IMR-90 (cell line): ENCODE results near the gene ARHGAP10. TPM values are rescaled to one million over a fixed set of nuclear protein-coding genes. Genes with fewer than 3 reads are reported as not detected.

Experiments used
- ATAC-seq: fragments of 200-7000 bp; cut with Tn5 transposase; 2 replicates; pipeline ENCODE4 v1.9.1; 2020; ENCODE audit warnings: low read depth, mild to moderate bottlenecking, moderate library complexity
- BruUV-seq: library from RNA; stranded (reverse); fragments of 400-500 nt; replicated peaks from 2 replicates; lab custom pipeline; 2021; lab: Mats Ljungman, UMichigan
- CTCF ChIA-PET: fragments of 300-600 bp; formaldehyde crosslinking; extraction: SDS; loops from one replicate; lab custom pipeline; 2021; ENCODE audit warnings: antibody characterized with exemption; lab: Yijun Ruan, JAX
- POLR2A ChIA-PET: fragments of 300-600 bp; sonication (Branson Sonifier 250); formaldehyde crosslinking; loops from one replicate; lab custom pipeline; 2022; ENCODE audit warnings: antibody characterized with exemption; ENCODE audit not compliant: unreplicated experiment; lab: Charles Lee
- DNase-seq: peaks from one replicate; pipeline ENCODE4 v3.0.0; 2013
- H2AFZ ChIP-seq: replicated peaks from 2 replicates; pipeline ENCODE3; 2013; ENCODE audit warnings: low read length, mild to moderate bottlenecking; ENCODE audit not compliant: poor library complexity
- H2AK5ac ChIP-seq: 2 replicates; pipeline ENCODE4 v1.6.1; 2013; ENCODE audit warnings: low read depth, low read length, inconsistent platforms
- H2AK9ac ChIP-seq: replicated peaks from 2 replicates; pipeline ENCODE3; 2013; ENCODE audit warnings: mild to moderate bottlenecking, low read depth, low read length, moderate library complexity; ENCODE audit not compliant: poor library complexity
- H2BK120ac ChIP-seq: 2 replicates; pipeline ENCODE4 v1.6.1; 2013; ENCODE audit warnings: low read depth, low read length, inconsistent platforms
- H2BK15ac ChIP-seq: 3 replicates; pipeline ENCODE4 v1.6.1; 2013; ENCODE audit warnings: low read depth, low read length, inconsistent platforms
- H2BK20ac ChIP-seq: 2 replicates; pipeline ENCODE4 v1.6.1; 2013; ENCODE audit warnings: low read depth, mild to moderate bottlenecking, inconsistent platforms, low read length, moderate library complexity
- H2BK5ac ChIP-seq: 2 replicates; pipeline ENCODE4 v1.6.1; 2013; ENCODE audit warnings: mild to moderate bottlenecking, low read depth, low read length, inconsistent platforms; ENCODE audit not compliant: poor library complexity, severe bottlenecking
- H3K14ac ChIP-seq: replicated peaks from 2 replicates; pipeline ENCODE4 v1.6.1; 2013; ENCODE audit warnings: low read depth, low read length, inconsistent platforms
- H3K18ac ChIP-seq: 2 replicates; pipeline ENCODE4 v1.6.1; 2013; ENCODE audit warnings: low read depth, low read length, control low read depth
- H3K23ac ChIP-seq: 2 replicates; pipeline ENCODE4 v1.6.1; 2013; ENCODE audit warnings: low read depth, low read length, inconsistent platforms
- H3K27ac ChIP-seq: 2 replicates; pipeline ENCODE4 v1.5.1; 2013; ENCODE audit warnings: mild to moderate bottlenecking, control low read depth, low read length; ENCODE audit not compliant: insufficient read depth
- H3K27me3 ChIP-seq: 2 replicates; pipeline ENCODE4 v1.6.1; 2013; ENCODE audit warnings: low read length; ENCODE audit not compliant: control insufficient read depth, insufficient read depth
- H3K36me3 ChIP-seq: 2 replicates; pipeline ENCODE4 v1.6.1; 2013; ENCODE audit warnings: low read length, mixed read lengths; ENCODE audit not compliant: control insufficient read depth, insufficient read depth
- H3K4ac ChIP-seq: 2 replicates; pipeline ENCODE4 v1.6.1; 2013; ENCODE audit warnings: low read depth, low read length, inconsistent platforms
- H3K4me1 ChIP-seq: 2 replicates; pipeline ENCODE4 v1.6.1; 2013; ENCODE audit warnings: low read length, mixed read lengths; ENCODE audit not compliant: control insufficient read depth, insufficient read depth
- H3K4me2 ChIP-seq: 2 replicates; pipeline ENCODE4 v1.6.1; 2013; ENCODE audit warnings: low read depth, mild to moderate bottlenecking, control low read depth, low read length, moderate library complexity
- H3K4me3 ChIP-seq: 2 replicates; pipeline ENCODE4 v1.5.1; 2013; ENCODE audit warnings: low read depth, mild to moderate bottlenecking, control low read depth, low read length, moderate library complexity; ENCODE audit not compliant: insufficient read depth
- H3K56ac ChIP-seq: 2 replicates; pipeline ENCODE4 v1.6.1; 2013; ENCODE audit warnings: low read length, inconsistent platforms; ENCODE audit not compliant: insufficient read depth; ENCODE audit errors: extremely low read depth
- H3K79me1 ChIP-seq, 2 experiments: 2 replicates each; pipeline ENCODE4 v1.6.1; 2013; ENCODE audit warnings: low read length in 2 of 2, inconsistent platforms in 1 of 2, low read depth in 1 of 2
- H3K9ac ChIP-seq: 2 replicates; pipeline ENCODE4 v1.6.1; 2013; ENCODE audit warnings: low read depth, low read length, control low read depth
- H3K9me1 ChIP-seq: 2 replicates; pipeline ENCODE4 v1.6.1; 2013; ENCODE audit warnings: low read length, inconsistent platforms; ENCODE audit not compliant: insufficient read depth
- H3K9me3 ChIP-seq: 2 replicates; pipeline ENCODE4 v1.6.1; 2013; ENCODE audit warnings: low read length; ENCODE audit not compliant: control insufficient read depth, insufficient read depth
- H4K20me1 ChIP-seq: 2 replicates; pipeline ENCODE4 v1.6.1; 2013; ENCODE audit warnings: low read length, inconsistent platforms; ENCODE audit not compliant: insufficient read depth
- H4K5ac ChIP-seq: 2 replicates; pipeline ENCODE4 v1.6.1; 2013; ENCODE audit warnings: mild to moderate bottlenecking, low read depth, low read length, control low read depth
- H4K8ac ChIP-seq, 2 experiments: 2 replicates each; pipeline ENCODE4 v1.6.1; 2013; ENCODE audit warnings: low read depth in 2 of 2, low read length in 2 of 2, control low read depth in 1 of 2, inconsistent platforms in 1 of 2
- H4K91ac ChIP-seq: 2 replicates; pipeline ENCODE4 v1.6.1; 2013; ENCODE audit warnings: low read depth, low read length, inconsistent platforms; ENCODE audit not compliant: insufficient read depth
- CEBPB ChIP-seq: IDR thresholded peaks from 2 replicates; pipeline ENCODE4 v1.6.1; 2012; ENCODE audit warnings: low read depth, low read length, improper control_type of control experiment
- SMC3 ChIP-seq: fragments of 150-350 bp; IDR thresholded peaks from 2 replicates; pipeline ENCODE4 v1.6.1; 2016; ENCODE audit warnings: low read depth, mild to moderate bottlenecking, antibody characterized with exemption, low read length, moderate library complexity
- WGBS, 2 experiments: methylation state at CpG; one replicate each; pipeline versions ENCODE4 v1.1.5 to v1.1.7; 2013; ENCODE audit warnings: missing lambda C conversion rate in 2 of 2; ENCODE audit not compliant: insufficient read length in 1 of 2; ENCODE audit errors: extremely low coverage in 2 of 2; 5-methylcytosine and 5-hydroxymethylcytosine counted together
- dilution Hi-C: fragments of 300-500 bp; cut with HindIII; formaldehyde crosslinking; loops from one replicate; pipeline ENCODE4 v1.14.3; 2018; ENCODE audit warnings: low sequenced_read_pairs; ENCODE audit not compliant: unreplicated experiment
- in situ Hi-C: fragments of 300-500 bp; cut with MboI; formaldehyde crosslinking; loops from 3 replicates; pipeline ENCODE4 v1.14.3; 2019; ENCODE audit warnings: low sequenced_read_pairs, inconsistent platforms, mixed read lengths
- intact Hi-C: fragments of 100-400 bp; cut with micrococcal nuclease; formaldehyde crosslinking; loops from 2 replicates; pipeline ENCODE4 v1.10.0; 2022
- polyA plus RNA-seq, 3 experiments: library from polyadenylated mRNA; depleted of rRNA; stranded (reverse); fragments of >200 nt; gene quantifications; 2 replicates each; pipeline ENCODE4 v1.2.3, GENCODE V29; 2012; ENCODE audit warnings: low replicate concordance in 1 of 3
- total RNA-seq: library from RNA; depleted of rRNA; stranded (reverse); fragments of >200 nt; gene quantifications from 2 replicates; pipeline ENCODE4 v1.2.3, GENCODE V29; 2012

The ARHGAP10 gene
- total and polyA plus RNA-seq, 2 of the 4 experiments (the other 2 are of a cell fraction): 27.1 to 29.4 TPM

DNA sequence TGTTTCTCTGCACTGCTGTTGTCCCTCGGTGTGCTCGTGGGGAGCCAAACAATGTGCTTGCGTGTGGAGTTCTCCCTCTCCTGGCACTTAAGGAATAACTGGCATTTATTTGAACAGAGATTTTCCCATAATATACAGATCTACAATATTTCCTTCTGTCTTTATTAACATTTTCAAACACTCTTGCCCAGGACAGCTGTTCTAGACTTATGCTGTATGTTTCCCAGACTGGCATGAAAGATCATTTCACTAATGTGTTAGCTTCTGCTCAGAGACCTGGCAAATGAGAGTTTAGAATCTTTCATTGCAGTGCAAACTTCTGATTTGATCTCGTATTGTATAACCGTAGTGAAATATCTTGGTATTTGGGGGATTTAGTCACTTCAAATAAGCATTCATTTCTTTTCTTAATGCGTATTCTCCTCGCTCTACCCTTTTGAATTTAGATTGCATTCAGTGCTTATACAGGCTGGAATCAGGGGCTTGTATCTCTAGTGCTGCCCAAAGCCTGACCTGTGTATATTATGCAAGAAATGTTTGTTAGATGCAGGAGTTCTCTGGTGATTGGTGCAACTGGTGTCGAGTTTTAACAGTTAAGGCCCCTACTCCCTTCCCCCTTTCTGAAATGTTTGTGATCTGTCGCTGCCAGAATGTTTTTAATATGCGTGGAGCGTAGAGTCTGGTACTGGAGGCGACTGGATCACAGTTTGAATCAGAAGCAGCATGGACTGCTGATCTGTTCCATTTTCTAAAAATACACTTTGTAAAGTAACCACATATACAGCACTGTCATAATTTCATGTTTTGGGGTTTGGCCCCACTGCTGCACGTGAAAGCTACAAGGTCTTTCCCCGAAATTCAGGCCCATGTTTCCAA lies 326.3 kb downstream of the ARHGAP10 start:
- no peak overlapping the region for H2BK20ac ChIP-seq
- no peaks in the 10 kb centered on the region for H3K27me3 ChIP-seq
- peaks cover 6% of the 10 kb centered on the region for H3K36me3 ChIP-seq
- no peak overlapping the region for H3K23ac ChIP-seq
- no peak overlapping the region for H3K4me3 ChIP-seq
- H3K9ac ChIP-seq: no peak overlapping the region
- 83% methylated on average over 3 of the region's 14 CpGs; no CpG with 5 or more reads in 1 of the 2 experiments for WGBS, 2 experiments
- H3K27ac ChIP-seq: no peak overlapping the region
- CTCF ChIA-PET: no interaction called here
- no peak overlapping the region for H4K8ac ChIP-seq
- no peak overlapping the region for H2AK5ac ChIP-seq
- BruUV-seq: no TSS peak
- no peak overlapping the region for H3K4ac ChIP-seq
- no peak overlapping the region for H2AFZ ChIP-seq
- H2BK5ac ChIP-seq: no peak overlapping the region
- POLR2A ChIA-PET: no interaction called here
- ATAC-seq (no peak), DNase-seq (no peak)
- no peak overlapping the region for H2BK15ac ChIP-seq
- H3K56ac ChIP-seq: no peak overlapping the region
- H3K79me1 ChIP-seq: peaks cover 33 to 41% of the 10 kb centered on the region in 2 experiments
- H3K9me1 ChIP-seq: peaks cover 17% of the 10 kb centered on the region
- H3K9me3 ChIP-seq: no peaks in the 10 kb centered on the region
- peaks cover 9% of the 10 kb centered on the region for H4K20me1 ChIP-seq
- H3K14ac ChIP-seq: no peak overlapping the region
- H4K5ac ChIP-seq: no peak overlapping the region
- H4K91ac ChIP-seq: no peak overlapping the region
- dilution Hi-C loops: no loop called here
- no peaks in the 10 kb centered on the region; the same call in 1 of the 2 replicates for H3K4me1 ChIP-seq
- H3K18ac ChIP-seq: no peak overlapping the region
- H2AK9ac ChIP-seq: no peak overlapping the region
- no peak overlapping the region for H2BK120ac ChIP-seq
- no peak overlapping the region for H3K4me2 ChIP-seq
- TF ChIP-seq SMC3 (no peak), CEBPB (no peak)
- intact Hi-C loops: no loop called here
- in situ Hi-C loops: no loop called here
